HepG2 (cell line): ENCODE results near the gene ID3. TPM values are rescaled to one million over a fixed set of nuclear protein-coding genes. Genes with fewer than 3 reads are reported as not detected.

Experiments
- CENPX ChIP-seq: sonication (generic); formaldehyde crosslinking; IDR thresholded peaks from 2 replicates; pipeline ENCODE4 v1.9.0; 2021; ENCODE audit warnings: mild to moderate bottlenecking, missing genetic modification reagents, moderate library complexity
- HOXA9 ChIP-seq: sonication (generic); formaldehyde crosslinking; IDR thresholded peaks from 2 replicates; pipeline ENCODE4 v1.8.1; 2022; ENCODE audit warnings: missing genetic modification reagents, mild to moderate bottlenecking, moderate library complexity, borderline replicate concordance
- LCORL ChIP-seq, 2 experiments: fragments of 450-650 bp in 1 of 2; sonication (generic) in 1 of 2; formaldehyde crosslinking in 1 of 2; IDR thresholded peaks; 2 replicates each; pipeline versions ENCODE4 v1.5.0 to v1.6.1; 2017 to 2020; ENCODE audit warnings: antibody characterized with exemption in 1 of 2, missing genetic modification reagents in 1 of 2
- MTF1 ChIP-seq: sonication (generic); formaldehyde crosslinking; IDR thresholded peaks from 2 replicates; pipeline ENCODE4 v1.5.0; 2020; ENCODE audit warnings: missing genetic modification reagents
- RXRA ChIP-seq: sonication (generic); formaldehyde crosslinking; IDR thresholded peaks from 2 replicates; pipeline ENCODE4 v1.5.1; 2020; ENCODE audit warnings: missing genetic modification reagents
- ZFP90 ChIP-seq: sonication (generic); formaldehyde crosslinking; IDR thresholded peaks from 2 replicates; pipeline ENCODE4 v1.8.0; 2022; ENCODE audit warnings: missing genetic modification reagents, mild to moderate bottlenecking, inconsistent platforms, borderline replicate concordance
- ZNF292 ChIP-seq: sonication (generic); formaldehyde crosslinking; IDR thresholded peaks from 2 replicates; pipeline ENCODE4 v1.8.1; 2022; ENCODE audit warnings: mild to moderate bottlenecking, low read depth, missing genetic modification reagents, borderline replicate concordance
- ZNF605 ChIP-seq: sonication (generic); formaldehyde crosslinking; IDR thresholded peaks from 2 replicates; pipeline ENCODE4 v1.8.0; 2022; ENCODE audit warnings: mild to moderate bottlenecking, missing genetic modification reagents
- ZSCAN12 ChIP-seq: sonication (generic); formaldehyde crosslinking; IDR thresholded peaks from 2 replicates; pipeline ENCODE4 v1.9.0; 2021; ENCODE audit warnings: mild to moderate bottlenecking, missing genetic modification reagents
- polyA plus RNA-seq, 8 experiments: library from polyadenylated mRNA; depleted of rRNA in 3 of 8; stranded (reverse) in 7 of 8; unstranded in 1 of 8; fragments of >200 nt; fragmentation: Illumina TruSeq in 4 of 8; extraction: Trizol in 4 of 8; gene quantifications; 2 replicates each; pipeline versions ENCODE4 v1.2.1 to v1.2.3, GENCODE V29; 2011 to 2016; ENCODE audit warnings: low read depth in 4 of 8, missing spikeins in 1 of 8, mixed read lengths in 1 of 8; ENCODE audit not compliant: insufficient read depth in 1 of 8
- total RNA-seq, 5 experiments: library from RNA; depleted of rRNA; stranded (reverse); fragments of >200 nt; fragmentation: Illumina TruSeq; extraction: Trizol; gene quantifications; 2 replicates each; pipeline ENCODE4 v1.2.3, GENCODE V29; 2016; ENCODE audit warnings: low read depth in 1 of 5
- TF ChIP-seq, protein P1 (sequence below): sonication (generic); formaldehyde crosslinking; IDR thresholded peaks from 2 replicates; pipeline ENCODE4 v1.4.0; 2020; ENCODE audit warnings: missing genetic modification reagents, borderline replicate concordance
- TF ChIP-seq, protein P2 (sequence below): sonication (generic); formaldehyde crosslinking; IDR thresholded peaks from 2 replicates; pipeline ENCODE4 v1.8.1; 2023; ENCODE audit warnings: mild to moderate bottlenecking, inconsistent platforms, moderate library complexity, missing genetic modification reagents, borderline replicate concordance
- TF ChIP-seq, protein P3 (sequence below): sonication (generic); formaldehyde crosslinking; IDR thresholded peaks from 2 replicates; pipeline ENCODE4 v1.9.0; 2021; ENCODE audit warnings: missing genetic modification reagents, mild to moderate bottlenecking, borderline replicate concordance
- TF ChIP-seq, protein P4 (sequence below): fragments of 450-650 bp; IDR thresholded peaks from 2 replicates; pipeline ENCODE4 v1.6.1; 2017; ENCODE audit warnings: mild to moderate bottlenecking
- TF ChIP-seq, protein P5 (sequence below): sonication (generic); formaldehyde crosslinking; IDR thresholded peaks from 2 replicates; pipeline ENCODE4 v1.4.0; 2020; ENCODE audit warnings: missing genetic modification reagents, low read depth, mild to moderate bottlenecking, borderline replicate concordance

Gene ID3
- total and polyA plus RNA-seq, 2 of the 13 experiments (the other 11 are each of a cell fraction or from before 2014, with no cell fraction given): 64.8 to 115 TPM

DNA sequence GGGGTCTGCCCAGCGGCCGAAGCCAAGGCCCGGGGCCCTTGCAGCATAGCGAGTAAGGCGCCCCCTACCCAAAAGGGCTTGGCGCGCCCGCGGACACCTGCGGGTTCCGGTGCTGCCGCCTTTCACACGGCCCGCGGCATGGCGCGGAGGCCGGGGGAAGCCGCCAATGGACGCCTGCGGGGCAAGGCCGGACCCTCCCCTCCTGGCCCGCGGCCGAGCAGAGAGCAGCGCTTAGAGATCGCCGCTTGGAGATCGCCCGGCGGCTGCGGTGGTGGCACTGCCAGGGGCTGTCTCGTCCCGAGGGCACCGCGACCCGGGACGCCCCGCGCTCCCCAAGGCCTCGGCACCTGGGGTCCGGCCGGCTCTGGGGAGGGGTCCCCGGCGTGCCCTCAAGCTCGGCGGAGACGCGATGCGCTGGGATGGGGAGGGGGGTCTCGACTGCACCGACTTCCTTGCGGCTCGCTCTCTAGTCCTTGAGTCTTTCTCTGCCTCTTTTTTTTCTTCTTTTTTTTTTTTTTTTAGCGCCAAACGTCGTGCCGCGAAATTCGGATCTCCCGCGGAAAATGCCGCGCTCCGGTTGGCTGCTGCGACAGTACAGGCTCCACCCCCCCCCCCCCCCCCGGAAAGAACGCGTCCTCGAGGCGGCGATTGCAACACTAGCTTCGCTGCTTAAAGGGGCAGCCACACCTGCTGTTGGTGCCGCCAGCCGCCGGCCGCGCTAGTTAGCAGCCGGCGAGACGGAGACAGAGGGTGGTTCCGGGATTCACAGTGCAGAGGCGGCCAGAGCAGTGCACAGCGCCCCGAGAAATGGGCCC, 28.3 kb downstream of the ID3 start, which contains the start of gene E2F2 (continued):
- TF ChIP-seq, protein P1, sequence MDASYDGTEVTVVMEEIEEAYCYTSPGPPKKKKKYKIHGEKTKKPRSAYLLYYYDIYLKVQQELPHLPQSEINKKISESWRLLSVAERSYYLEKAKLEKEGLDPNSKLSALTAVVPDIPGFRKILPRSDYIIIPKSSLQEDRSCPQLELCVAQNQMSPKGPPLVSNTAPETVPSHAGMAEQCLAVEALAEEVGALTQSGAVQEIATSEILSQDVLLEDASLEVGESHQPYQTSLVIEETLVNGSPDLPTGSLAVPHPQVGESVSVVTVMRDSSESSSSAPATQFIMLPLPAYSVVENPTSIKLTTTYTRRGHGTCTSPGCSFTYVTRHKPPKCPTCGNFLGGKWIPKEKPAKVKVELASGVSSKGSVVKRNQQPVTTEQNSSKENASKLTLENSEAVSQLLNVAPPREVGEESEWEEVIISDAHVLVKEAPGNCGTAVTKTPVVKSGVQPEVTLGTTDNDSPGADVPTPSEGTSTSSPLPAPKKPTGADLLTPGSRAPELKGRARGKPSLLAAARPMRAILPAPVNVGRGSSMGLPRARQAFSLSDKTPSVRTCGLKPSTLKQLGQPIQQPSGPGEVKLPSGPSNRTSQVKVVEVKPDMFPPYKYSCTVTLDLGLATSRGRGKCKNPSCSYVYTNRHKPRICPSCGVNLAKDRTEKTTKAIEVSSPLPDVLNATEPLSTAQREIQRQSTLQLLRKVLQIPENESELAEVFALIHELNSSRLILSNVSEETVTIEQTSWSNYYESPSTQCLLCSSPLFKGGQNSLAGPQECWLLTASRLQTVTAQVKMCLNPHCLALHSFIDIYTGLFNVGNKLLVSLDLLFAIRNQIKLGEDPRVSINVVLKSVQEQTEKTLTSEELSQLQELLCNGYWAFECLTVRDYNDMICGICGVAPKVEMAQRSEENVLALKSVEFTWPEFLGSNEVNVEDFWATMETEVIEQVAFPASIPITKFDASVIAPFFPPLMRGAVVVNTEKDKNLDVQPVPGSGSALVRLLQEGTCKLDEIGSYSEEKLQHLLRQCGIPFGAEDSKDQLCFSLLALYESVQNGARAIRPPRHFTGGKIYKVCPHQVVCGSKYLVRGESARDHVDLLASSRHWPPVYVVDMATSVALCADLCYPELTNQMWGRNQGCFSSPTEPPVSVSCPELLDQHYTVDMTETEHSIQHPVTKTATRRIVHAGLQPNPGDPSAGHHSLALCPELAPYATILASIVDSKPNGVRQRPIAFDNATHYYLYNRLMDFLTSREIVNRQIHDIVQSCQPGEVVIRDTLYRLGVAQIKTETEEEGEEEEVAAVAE: no peak
- TF ChIP-seq CENPX (CRISPR knock-in tag) (no peak), ZNF292 (CRISPR knock-in tag) (peak; percentile 83), MTF1 (0 out of 2 replicates have a peak, but pooled peaks have one; percentile 3), LCORL (IDR thresholded peaks at IDR 0.05) (no peak), LCORL (CRISPR knock-in tag; IDR thresholded peaks at IDR 0.05) (no peak), ZNF605 (no peak), ZSCAN12 (no peak), HOXA9 (CRISPR knock-in tag) (peak; percentile 65; the same call in 1 of the 2 replicates), RXRA (CRISPR knock-in tag) (no peak; the same call in 1 of the 2 replicates), ZFP90 (CRISPR knock-in tag) (peak; percentile 17; the same call in 1 of the 2 replicates)
- TF ChIP-seq, protein P2, sequence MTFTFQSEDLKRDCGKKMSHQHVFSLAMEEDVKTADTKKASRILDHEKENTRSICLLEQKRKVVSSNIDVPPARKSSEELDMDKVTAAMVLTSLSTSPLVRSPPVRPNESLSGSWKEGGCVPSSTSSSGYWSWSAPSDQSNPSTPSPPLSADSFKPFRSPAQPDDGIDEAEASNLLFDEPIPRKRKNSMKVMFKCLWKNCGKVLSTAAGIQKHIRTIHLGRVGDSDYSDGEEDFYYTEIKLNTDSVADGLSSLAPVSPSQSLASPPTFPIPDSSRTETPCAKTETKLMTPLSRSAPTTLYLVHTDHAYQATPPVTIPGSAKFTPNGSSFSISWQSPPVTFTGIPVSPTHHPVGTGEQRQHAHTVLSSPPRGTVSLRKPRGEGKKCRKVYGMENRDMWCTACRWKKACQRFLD (CRISPR knock-in tag): no peak
- TF ChIP-seq, protein P3, sequence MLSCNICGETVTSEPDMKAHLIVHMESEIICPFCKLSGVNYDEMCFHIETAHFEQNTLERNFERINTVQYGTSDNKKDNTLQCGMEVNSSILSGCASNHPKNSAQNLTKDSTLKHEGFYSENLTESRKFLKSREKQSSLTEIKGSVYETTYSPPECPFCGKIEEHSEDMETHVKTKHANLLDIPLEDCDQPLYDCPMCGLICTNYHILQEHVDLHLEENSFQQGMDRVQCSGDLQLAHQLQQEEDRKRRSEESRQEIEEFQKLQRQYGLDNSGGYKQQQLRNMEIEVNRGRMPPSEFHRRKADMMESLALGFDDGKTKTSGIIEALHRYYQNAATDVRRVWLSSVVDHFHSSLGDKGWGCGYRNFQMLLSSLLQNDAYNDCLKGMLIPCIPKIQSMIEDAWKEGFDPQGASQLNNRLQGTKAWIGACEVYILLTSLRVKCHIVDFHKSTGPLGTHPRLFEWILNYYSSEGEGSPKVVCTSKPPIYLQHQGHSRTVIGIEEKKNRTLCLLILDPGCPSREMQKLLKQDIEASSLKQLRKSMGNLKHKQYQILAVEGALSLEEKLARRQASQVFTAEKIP: no peak
- TF ChIP-seq, protein P4, sequence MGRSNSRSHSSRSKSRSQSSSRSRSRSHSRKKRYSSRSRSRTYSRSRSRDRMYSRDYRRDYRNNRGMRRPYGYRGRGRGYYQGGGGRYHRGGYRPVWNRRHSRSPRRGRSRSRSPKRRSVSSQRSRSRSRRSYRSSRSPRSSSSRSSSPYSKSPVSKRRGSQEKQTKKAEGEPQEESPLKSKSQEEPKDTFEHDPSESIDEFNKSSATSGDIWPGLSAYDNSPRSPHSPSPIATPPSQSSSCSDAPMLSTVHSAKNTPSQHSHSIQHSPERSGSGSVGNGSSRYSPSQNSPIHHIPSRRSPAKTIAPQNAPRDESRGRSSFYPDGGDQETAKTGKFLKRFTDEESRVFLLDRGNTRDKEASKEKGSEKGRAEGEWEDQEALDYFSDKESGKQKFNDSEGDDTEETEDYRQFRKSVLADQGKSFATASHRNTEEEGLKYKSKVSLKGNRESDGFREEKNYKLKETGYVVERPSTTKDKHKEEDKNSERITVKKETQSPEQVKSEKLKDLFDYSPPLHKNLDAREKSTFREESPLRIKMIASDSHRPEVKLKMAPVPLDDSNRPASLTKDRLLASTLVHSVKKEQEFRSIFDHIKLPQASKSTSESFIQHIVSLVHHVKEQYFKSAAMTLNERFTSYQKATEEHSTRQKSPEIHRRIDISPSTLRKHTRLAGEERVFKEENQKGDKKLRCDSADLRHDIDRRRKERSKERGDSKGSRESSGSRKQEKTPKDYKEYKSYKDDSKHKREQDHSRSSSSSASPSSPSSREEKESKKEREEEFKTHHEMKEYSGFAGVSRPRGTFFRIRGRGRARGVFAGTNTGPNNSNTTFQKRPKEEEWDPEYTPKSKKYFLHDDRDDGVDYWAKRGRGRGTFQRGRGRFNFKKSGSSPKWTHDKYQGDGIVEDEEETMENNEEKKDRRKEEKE: no peak
- TF ChIP-seq, protein P5, sequence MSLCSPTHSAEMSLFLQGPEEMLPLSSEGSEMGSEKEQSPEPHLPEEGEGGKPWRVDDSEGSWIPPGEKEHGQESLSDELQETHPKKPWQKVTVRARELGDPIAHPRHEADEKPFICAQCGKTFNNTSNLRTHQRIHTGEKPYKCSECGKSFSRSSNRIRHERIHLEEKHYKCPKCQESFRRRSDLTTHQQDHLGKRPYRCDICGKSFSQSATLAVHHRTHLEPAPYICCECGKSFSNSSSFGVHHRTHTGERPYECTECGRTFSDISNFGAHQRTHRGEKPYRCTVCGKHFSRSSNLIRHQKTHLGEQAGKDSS: no peak
